Astrocyte (in vitro differentiated cells and primary cell): Measurements from ENCODE around the gene SUPT20H. TPM values are rescaled to one million over a fixed set of nuclear protein-coding genes. Genes with fewer than 3 reads are reported as not detected.

ENCODE experiments used
- DNase-seq: peaks from one replicate; pipeline ENCODE4 v3.0.0-alpha.2; 2010; ENCODE audit warnings: low read depth
- FAIRE-seq: peaks from 2 replicates; lab custom pipeline; 2011; peaks lifted over from hg19 to GRCh38; lab: Jason Lieb, UNC
- H2AFZ ChIP-seq: 2 replicates; pipeline ENCODE4 v1.6.0; 2012; ENCODE audit warnings: low read depth, low read length, inconsistent platforms
- H3K27ac ChIP-seq: 2 replicates; pipeline ENCODE4 v1.5.1; 2011; ENCODE audit warnings: low read depth, low read length, inconsistent platforms
- H3K27me3 ChIP-seq: 2 replicates; pipeline ENCODE4 v1.6.0; 2011; ENCODE audit warnings: low read length, inconsistent platforms; ENCODE audit not compliant: insufficient read depth
- H3K36me3 ChIP-seq: 2 replicates; pipeline ENCODE4 v1.5.1; 2011; ENCODE audit warnings: low read length, inconsistent platforms; ENCODE audit not compliant: insufficient read depth
- H3K4me1 ChIP-seq: 2 replicates; pipeline ENCODE4 v1.5.1; 2011; ENCODE audit warnings: low read length, inconsistent platforms; ENCODE audit not compliant: insufficient read depth
- H3K4me2 ChIP-seq: 2 replicates; pipeline ENCODE4 v1.6.0; 2012; ENCODE audit warnings: low read length, inconsistent platforms
- H3K4me3 ChIP-seq: 2 replicates; pipeline ENCODE4 v1.5.1; 2011; ENCODE audit warnings: low read depth, mild to moderate bottlenecking, low read length, inconsistent platforms; ENCODE audit not compliant: insufficient read depth
- H3K79me2 ChIP-seq: 2 replicates; pipeline ENCODE4 v1.6.0; 2012; ENCODE audit warnings: mild to moderate bottlenecking, low read length, inconsistent platforms; ENCODE audit not compliant: insufficient read depth
- H3K9ac ChIP-seq: 2 replicates; pipeline ENCODE4 v1.6.0; 2012; ENCODE audit warnings: mild to moderate bottlenecking, low read length, inconsistent platforms
- H3K9me3 ChIP-seq: 2 replicates; pipeline ENCODE4 v1.5.1; 2012; ENCODE audit warnings: low read depth, mild to moderate bottlenecking, low read length, inconsistent platforms; ENCODE audit not compliant: insufficient read depth
- H4K20me1 ChIP-seq: 2 replicates; pipeline ENCODE4 v1.6.0; 2012; ENCODE audit warnings: low read length, inconsistent platforms; ENCODE audit not compliant: insufficient read depth
- H3K27ac Mint-ChIP-seq: one replicate; pipeline ENCODE4 v1.8.0; 2021; ENCODE audit warnings: mild to moderate bottlenecking, mixed read lengths; ENCODE audit not compliant: unreplicated experiment
- H3K27me3 Mint-ChIP-seq: one replicate; pipeline ENCODE4 v1.8.0; 2021; ENCODE audit warnings: low read depth, mixed read lengths; ENCODE audit not compliant: unreplicated experiment
- H3K36me3 Mint-ChIP-seq: one replicate; pipeline ENCODE4 v1.8.0; 2021; ENCODE audit warnings: low read depth, mixed read lengths; ENCODE audit not compliant: unreplicated experiment
- H3K4me1 Mint-ChIP-seq: one replicate; pipeline ENCODE4 v1.8.0; 2021; ENCODE audit warnings: low read depth, mixed read lengths; ENCODE audit not compliant: unreplicated experiment
- H3K4me3 Mint-ChIP-seq: one replicate; pipeline ENCODE4 v1.8.0; 2021; ENCODE audit warnings: mild to moderate bottlenecking, moderate library complexity, mixed read lengths; ENCODE audit not compliant: unreplicated experiment
- H3K9me3 Mint-ChIP-seq: one replicate; pipeline ENCODE4 v1.8.0; 2021; ENCODE audit warnings: mild to moderate bottlenecking, mixed read lengths; ENCODE audit not compliant: unreplicated experiment
- CTCF ChIP-seq: IDR thresholded peaks from 2 replicates; pipeline ENCODE4 v1.5.1; 2011; ENCODE audit warnings: low read depth, mild to moderate bottlenecking, inconsistent platforms, low read length, moderate library complexity; ENCODE audit not compliant: insufficient read depth
- EZH2 ChIP-seq: IDR thresholded peaks from 2 replicates; pipeline ENCODE4 v1.6.1; 2012; ENCODE audit warnings: mild to moderate bottlenecking, low read length, inconsistent platforms; ENCODE audit not compliant: insufficient read depth
- total RNA-seq: library from RNA; stranded (reverse); gene quantifications from 2 replicates; pipeline ENCODE4 v1.2.1, GENCODE V29; 2021

Gene SUPT20H
- total RNA-seq, 1 donor from 2014 or later = 87.7 TPM

- H3K4me2 ChIP-seq = no peak overlapping the region
- H3K36me3 ChIP-seq = peaks cover 66% of the 10 kb centered on the region
- FAIRE-seq (no peak), DNase-seq (no peak)
- no peak overlapping the region for H3K4me3 ChIP-seq
- H3K36me3 Mint-ChIP-seq = peaks cover 15% of the 10 kb centered on the region
- H3K9me3 Mint-ChIP-seq = no peaks in the 10 kb centered on the region
- TF ChIP-seq CTCF (no peak), EZH2 (no peak)
- H3K4me1 Mint-ChIP-seq = no peaks in the 10 kb centered on the region
- H3K4me3 Mint-ChIP-seq = no peak overlapping the region
- H3K27me3 Mint-ChIP-seq = no peaks in the 10 kb centered on the region
- H3K27ac Mint-ChIP-seq = no peak overlapping the region
- no peak overlapping the region for H3K9ac ChIP-seq
- H3K9me3 ChIP-seq = no peaks in the 10 kb centered on the region
- no peak overlapping the region for H2AFZ ChIP-seq
- H3K4me1 ChIP-seq = no peaks in the 10 kb centered on the region
- peaks cover 8% of the 10 kb centered on the region for H4K20me1 ChIP-seq
- H3K79me2 ChIP-seq = peaks cover 2% of the 10 kb centered on the region
- H3K27ac ChIP-seq = no peak overlapping the region
- H3K27me3 ChIP-seq = no peaks in the 10 kb centered on the region
Measured at GRCh38 chr13:37011788-37012187, 47.7 kb downstream of the SUPT20H start.

DNA sequence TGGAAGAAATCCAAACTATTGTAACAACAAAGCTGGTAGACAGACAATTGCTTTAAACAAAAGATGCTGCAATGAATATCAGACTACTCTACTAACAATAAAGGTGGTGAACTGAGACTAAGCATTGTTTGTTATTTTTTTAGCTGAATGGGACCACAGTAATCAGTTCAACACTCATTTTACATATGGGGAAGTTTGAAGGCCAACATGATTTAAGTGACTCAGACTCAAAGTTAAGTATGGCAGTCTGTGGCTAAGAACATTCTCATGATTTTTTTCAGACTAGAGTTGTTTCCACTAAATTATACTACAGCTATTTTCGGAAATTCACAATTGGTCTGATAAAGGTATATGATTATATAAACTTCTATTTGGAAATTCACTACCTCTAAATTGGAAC, 48.5 kb downstream of the SUPT20H start:
- Mint-ChIP-seq H3K4me3 (no peak overlapping the region), H3K27me3 (no peaks in the 10 kb centered on the region), H3K4me1 (no peaks in the 10 kb centered on the region), H3K36me3 (peaks cover 14% of the 10 kb centered on the region), H3K9me3 (no peaks in the 10 kb centered on the region), H3K27ac (no peak overlapping the region)
- no peak overlapping the region for H3K4me3 ChIP-seq
- peaks cover 8% of the 10 kb centered on the region for H4K20me1 ChIP-seq
- no peak overlapping the region for H3K4me2 ChIP-seq
- DNase-seq (no peak), FAIRE-seq (no peak)
- H3K27me3 ChIP-seq = no peaks in the 10 kb centered on the region
- no peak overlapping the region for H3K9ac ChIP-seq
- no peaks in the 10 kb centered on the region for H3K4me1 ChIP-seq
- no peak overlapping the region for H2AFZ ChIP-seq
- H3K36me3 ChIP-seq = peaks cover 65% of the 10 kb centered on the region
- no peak overlapping the region for H3K27ac ChIP-seq
- H3K79me2 ChIP-seq = peaks cover 2% of the 10 kb centered on the region
- TF ChIP-seq CTCF = no peak
- TF ChIP-seq EZH2 = no peak
- no peaks in the 10 kb centered on the region for H3K9me3 ChIP-seq

GRCh38 chr13:37010424-37010823, 49.1 kb downstream of the SUPT20H start:
- no peaks in the 10 kb centered on the region for H3K27me3 ChIP-seq
- DNase-seq (no peak), FAIRE-seq (no peak)
- no peaks in the 10 kb centered on the region for H3K4me1 ChIP-seq
- no peak overlapping the region for H3K9ac ChIP-seq
- TF ChIP-seq EZH2 = no peak
- H3K9me3 ChIP-seq = no peaks in the 10 kb centered on the region
- H2AFZ ChIP-seq = no peak overlapping the region
- H3K79me2 ChIP-seq = peaks cover 2% of the 10 kb centered on the region
- Mint-ChIP-seq H3K27me3 (no peaks in the 10 kb centered on the region), H3K9me3 (no peaks in the 10 kb centered on the region), H3K36me3 (peaks cover 13% of the 10 kb centered on the region), H3K4me3 (no peak overlapping the region), H3K27ac (no peak overlapping the region), H3K4me1 (no peaks in the 10 kb centered on the region)
- H3K4me2 ChIP-seq = no peak overlapping the region
- no peak overlapping the region for H3K4me3 ChIP-seq
- H4K20me1 ChIP-seq = peaks cover 8% of the 10 kb centered on the region
- no peak overlapping the region for H3K27ac ChIP-seq
- H3K36me3 ChIP-seq = peaks cover 62% of the 10 kb centered on the region
